Chondrocyte (in vitro differentiated cells): ENCODE measurements around the gene B4GALT4. TPM values are rescaled to one million over a fixed set of nuclear protein-coding genes. Genes with fewer than 3 reads are reported as not detected.

Source experiments
- DNase-seq: peaks from one replicate; pipeline ENCODE4 v3.0.0; 2021; ENCODE audit warnings: mixed read lengths, low spot score
- H3K27ac Mint-ChIP-seq: one replicate; pipeline ENCODE4 v1.8.0; 2021; ENCODE audit warnings: mild to moderate bottlenecking, moderate library complexity, mixed read lengths; ENCODE audit not compliant: unreplicated experiment
- H3K27me3 Mint-ChIP-seq: 2 replicates; pipeline ENCODE4 v1.8.0; 2021; ENCODE audit warnings: low read depth, mixed read lengths
- H3K36me3 Mint-ChIP-seq: 2 replicates; pipeline ENCODE4 v1.8.0; 2021; ENCODE audit warnings: low read depth, mixed read lengths
- H3K4me1 Mint-ChIP-seq: 2 replicates; pipeline ENCODE4 v1.8.0; 2021; ENCODE audit warnings: low read depth, mild to moderate bottlenecking, mixed read lengths
- H3K4me3 Mint-ChIP-seq: one replicate; pipeline ENCODE4 v1.8.0; 2021; ENCODE audit warnings: mild to moderate bottlenecking, moderate library complexity, mixed read lengths; ENCODE audit not compliant: unreplicated experiment
- H3K9me3 Mint-ChIP-seq: 2 replicates; pipeline ENCODE4 v1.8.0; 2021; ENCODE audit warnings: low read depth, mixed read lengths
- CTCF ChIP-seq: fragments of 200-600 bp; sonication (generic); IDR thresholded peaks from 2 replicates; pipeline ENCODE4 v1.5.0; 2021; ENCODE audit warnings: antibody characterized with exemption, mild to moderate bottlenecking, moderate library complexity
- total RNA-seq: library from RNA; stranded (reverse); gene quantifications from 3 replicates; pipeline ENCODE4 v1.2.1, GENCODE V29; 2021

The B4GALT4 gene
- total RNA-seq, 1 donor from 2014 or later = 25.8 TPM

DNA sequence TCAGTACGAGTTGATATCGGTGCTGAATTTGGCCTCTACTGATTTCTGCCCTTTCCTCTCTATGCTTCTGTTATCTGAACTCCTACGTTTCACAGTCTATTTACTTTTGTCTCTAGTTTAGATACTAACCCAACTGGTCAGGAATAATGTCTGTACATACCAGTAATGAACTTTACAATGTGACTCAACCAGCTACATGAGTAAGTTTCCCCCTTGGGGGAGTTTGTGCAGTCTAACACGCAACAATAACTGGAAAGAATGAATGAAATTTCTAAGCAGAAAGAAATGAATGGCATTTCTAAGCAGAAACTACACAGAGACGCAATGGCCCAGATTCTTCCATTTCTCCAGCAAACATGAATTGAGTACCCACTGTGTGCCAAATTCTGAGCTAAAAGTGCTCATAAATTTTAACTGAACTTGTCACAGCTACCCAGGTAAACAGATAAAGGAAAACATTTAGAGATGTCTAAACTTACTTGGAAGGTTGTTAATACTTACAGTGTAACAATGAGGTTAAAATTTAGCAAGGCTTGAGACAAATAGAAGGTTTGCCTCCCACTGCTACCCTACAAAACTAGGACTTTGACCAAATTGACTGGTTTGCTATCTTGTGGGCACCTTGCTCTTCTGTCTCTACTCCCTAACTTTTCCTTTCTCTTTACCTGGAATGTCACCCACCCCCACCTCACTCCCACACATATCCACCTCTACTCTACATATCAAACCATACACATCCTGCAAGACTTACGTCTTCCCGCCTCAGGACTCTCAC lies 55.7 kb downstream of the B4GALT4 start:
- no peaks in the 10 kb centered on the region for H3K9me3 Mint-ChIP-seq
- no peak overlapping the region for H3K27ac Mint-ChIP-seq
- DNase-seq = no peak
- peaks cover 11% of the 10 kb centered on the region for H3K4me1 Mint-ChIP-seq
- no peaks in the 10 kb centered on the region for H3K27me3 Mint-ChIP-seq
- no peak overlapping the region for H3K4me3 Mint-ChIP-seq
- no peaks in the 10 kb centered on the region for H3K36me3 Mint-ChIP-seq
- TF ChIP-seq CTCF = no peak

DNA sequence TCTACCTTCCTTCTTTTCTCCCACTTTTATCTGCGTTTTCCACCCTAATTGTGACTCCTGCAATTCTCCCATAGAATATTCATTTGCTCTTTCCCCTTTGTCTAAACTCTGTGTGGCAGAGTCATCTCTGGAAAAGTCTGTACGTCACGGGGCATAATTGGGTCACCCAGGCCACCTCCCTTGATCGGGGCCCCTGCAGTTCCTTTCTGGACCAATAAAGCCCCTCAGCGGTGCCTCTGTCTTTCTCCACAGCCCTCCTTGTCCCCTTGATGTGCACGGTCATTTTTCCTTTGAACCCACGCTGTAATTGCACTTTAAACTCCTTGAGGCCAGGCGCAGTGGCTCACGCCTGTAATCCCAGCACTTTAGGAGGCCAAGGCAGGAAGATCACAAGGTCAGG lies 56.6 kb downstream of the B4GALT4 start:
- H3K4me3 Mint-ChIP-seq = no peak overlapping the region

DNA sequence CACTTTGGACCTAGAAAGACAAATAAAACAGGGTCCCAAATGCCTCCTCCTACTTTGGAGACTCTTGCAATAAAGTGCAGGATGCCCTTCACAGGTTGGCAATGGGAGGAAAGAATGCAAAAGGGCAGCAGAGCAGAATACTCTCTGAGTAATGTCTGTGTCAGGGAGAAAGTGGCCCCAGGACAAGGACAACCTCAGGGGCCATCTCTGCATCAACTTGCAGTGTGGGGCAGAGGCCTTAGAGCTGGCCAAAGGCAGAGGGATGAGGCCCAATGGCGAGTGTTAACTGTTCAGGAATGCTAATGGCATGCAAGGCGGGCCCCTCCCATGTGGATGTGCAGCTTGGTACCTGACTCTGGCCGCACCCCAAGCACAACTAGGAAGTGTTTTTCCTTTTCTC lies 58.9 kb downstream of the B4GALT4 start:
- peaks cover 11% of the 10 kb centered on the region for H3K4me1 Mint-ChIP-seq
- no peak overlapping the region for H3K27ac Mint-ChIP-seq
- DNase-seq = no peak
- no peaks in the 10 kb centered on the region for H3K27me3 Mint-ChIP-seq
- no peak overlapping the region for H3K4me3 Mint-ChIP-seq
- no peaks in the 10 kb centered on the region for H3K36me3 Mint-ChIP-seq
- H3K9me3 Mint-ChIP-seq = no peaks in the 10 kb centered on the region
- TF ChIP-seq CTCF = no peak

More for the DNA sequence above, 56.6 kb downstream of the B4GALT4 start:
- Mint-ChIP-seq H3K27me3 (no peaks in the 10 kb centered on the region), H3K4me1 (peaks cover 11% of the 10 kb centered on the region), H3K27ac (no peak overlapping the region), H3K9me3 (no peaks in the 10 kb centered on the region), H3K36me3 (no peaks in the 10 kb centered on the region)
- DNase-seq = no peak
- TF ChIP-seq CTCF = no peak

GRCh38 chr3:119177321-119177720 lies 63.4 kb downstream of the B4GALT4 start:
- no peak overlapping the region for H3K4me3 Mint-ChIP-seq
- H3K9me3 Mint-ChIP-seq = no peaks in the 10 kb centered on the region
- no peak for DNase-seq
- peaks cover 18% of the 10 kb centered on the region for H3K4me1 Mint-ChIP-seq
- H3K27ac Mint-ChIP-seq = no peak overlapping the region
- H3K36me3 Mint-ChIP-seq = no peaks in the 10 kb centered on the region
- peaks cover 2% of the 10 kb centered on the region for H3K27me3 Mint-ChIP-seq
- no peak for TF ChIP-seq CTCF

- DNase-seq = no peak
- no peaks in the 10 kb centered on the region for H3K9me3 Mint-ChIP-seq
- H3K4me1 Mint-ChIP-seq = peaks cover 14% of the 10 kb centered on the region
- H3K36me3 Mint-ChIP-seq = no peaks in the 10 kb centered on the region
- no peak for TF ChIP-seq CTCF
- peaks cover 2% of the 10 kb centered on the region for H3K27me3 Mint-ChIP-seq
- no peak overlapping the region for H3K4me3 Mint-ChIP-seq
- no peak overlapping the region for H3K27ac Mint-ChIP-seq
Measured at GRCh38 chr3:119176778-119177177, 63.9 kb downstream of the B4GALT4 start.
